Activated CD8-positive, alpha-beta memory T cell treated with anti-CD3 and anti-CD28 coated beads, Interleukin-2, amount 50 U/mL, for 1 hour (primary cell): Measurements from ENCODE around the gene STXBP6.

Experiments
- DNase-seq: peaks from one replicate; pipeline ENCODE4 v3.0.0-alpha.2; 2020; ENCODE audit errors: extremely low read depth

The STXBP6 gene

GRCh38 chr14:25015761-25016160 lies 34.2 kb downstream of the STXBP6 start:
- no peak for DNase-seq

GRCh38 chr14:25014440-25014839 lies 35.5 kb downstream of the STXBP6 start:
- DNase-seq: no peak

- no peak for DNase-seq
Observed at GRCh38 chr14:25011095-25011494, 38.9 kb downstream of the STXBP6 start.

GRCh38 chr14:25010471-25010870 lies 39.5 kb downstream of the STXBP6 start:
- DNase-seq: no peak

- no peak for DNase-seq
Observed at GRCh38 chr14:25009891-25010290, 40.1 kb downstream of the STXBP6 start.

GRCh38 chr14:25007832-25008231 lies 42.1 kb downstream of the STXBP6 start:
- DNase-seq: no peak

GRCh38 chr14:25006961-25007795 lies 42.8 kb downstream of the STXBP6 start:
- no peak for DNase-seq

GRCh38 chr14:25006031-25006430 lies 43.9 kb downstream of the STXBP6 start:
- DNase-seq: no peak

GRCh38 chr14:25004389-25004809 lies 45.5 kb downstream of the STXBP6 start:
- DNase-seq: no peak

GRCh38 chr14:25003537-25003936 lies 46.4 kb downstream of the STXBP6 start:
- no peak for DNase-seq

GRCh38 chr14:25001601-25002000 lies 48.3 kb downstream of the STXBP6 start:
- DNase-seq: no peak

- DNase-seq: no peak
Observed at GRCh38 chr14:25001156-25001555, 48.8 kb downstream of the STXBP6 start.

GRCh38 chr14:24999157-24999556 lies 50.8 kb downstream of the STXBP6 start:
- DNase-seq: no peak

- DNase-seq: no peak
Observed at GRCh38 chr14:24996930-24997725, 52.8 kb downstream of the STXBP6 start.

- no peak for DNase-seq
Observed at GRCh38 chr14:24995016-24995415, 54.9 kb downstream of the STXBP6 start.

- no peak for DNase-seq
Observed at GRCh38 chr14:24993631-24994030, 56.3 kb downstream of the STXBP6 start.

GRCh38 chr14:24992624-24993360 lies 57.2 kb downstream of the STXBP6 start:
- DNase-seq: no peak

- DNase-seq: no peak
Observed at GRCh38 chr14:24991821-24992220, 58.1 kb downstream of the STXBP6 start.

GRCh38 chr14:24991288-24991687 lies 58.7 kb downstream of the STXBP6 start:
- no peak for DNase-seq

GRCh38 chr14:24990773-24991172 lies 59.2 kb downstream of the STXBP6 start:
- DNase-seq: no peak

- DNase-seq: no peak
Observed at GRCh38 chr14:24990050-24990449, 59.9 kb downstream of the STXBP6 start.

- DNase-seq: no peak
Observed at GRCh38 chr14:24988760-24989159, 61.2 kb downstream of the STXBP6 start.
